Hepatocyte (in vitro differentiated cells): ENCODE results near the gene PLEKHM3. TPM values are rescaled to one million over a fixed set of nuclear protein-coding genes. Genes with fewer than 3 reads are reported as not detected.

Experiments used
- DNase-seq: peaks from one replicate; pipeline ENCODE4 v3.0.0-alpha.2; 2016; ENCODE audit warnings: low spot score
- H2AFZ ChIP-seq: fragments of 200-600 bp; sonication (generic); 2 replicates; pipeline ENCODE4 v1.6.0; 2016; ENCODE audit warnings: antibody characterized with exemption, mild to moderate bottlenecking
- H3K27ac ChIP-seq: fragments of 200-600 bp; sonication (generic); 2 replicates; pipeline ENCODE4 v1.5.1; 2016; ENCODE audit warnings: mild to moderate bottlenecking
- H3K27me3 ChIP-seq: fragments of 200-600 bp; sonication (generic); 2 replicates; pipeline ENCODE4 v1.6.1; 2016
- H3K36me3 ChIP-seq: fragments of 200-600 bp; sonication (generic); replicated peaks from 2 replicates; pipeline ENCODE4 v1.5.1; 2016; ENCODE audit warnings: low read depth; ENCODE audit not compliant: insufficient read depth
- H3K4me1 ChIP-seq: fragments of 200-600 bp; sonication (generic); 2 replicates; pipeline ENCODE4 v1.5.1; 2016; ENCODE audit warnings: mild to moderate bottlenecking, moderate library complexity; ENCODE audit not compliant: insufficient read depth
- H3K4me2 ChIP-seq: fragments of 200-600 bp; sonication (generic); 2 replicates; pipeline ENCODE4 v1.6.0; 2016
- H3K4me3 ChIP-seq: fragments of 200-600 bp; sonication (generic); 2 replicates; pipeline ENCODE4 v1.5.1; 2016; ENCODE audit warnings: mild to moderate bottlenecking
- H3K79me2 ChIP-seq: fragments of 200-600 bp; sonication (generic); 2 replicates; pipeline ENCODE4 v1.6.0; 2017; ENCODE audit warnings: mild to moderate bottlenecking
- H3K9me2 ChIP-seq: fragments of 200-600 bp; sonication (generic); replicated peaks from 2 replicates; pipeline ENCODE4 v1.6.0; 2017; ENCODE audit warnings: mild to moderate bottlenecking; ENCODE audit not compliant: insufficient read depth
- H3K9me3 ChIP-seq: fragments of 200-600 bp; sonication (generic); 2 replicates; pipeline ENCODE4 v1.5.1; 2016; ENCODE audit warnings: low read depth, mild to moderate bottlenecking
- H4K20me1 ChIP-seq: fragments of 200-600 bp; sonication (generic); 2 replicates; pipeline ENCODE4 v1.6.0; 2016; ENCODE audit warnings: mild to moderate bottlenecking; ENCODE audit not compliant: insufficient read depth, poor library complexity, severe bottlenecking
- EZH2 ChIP-seq: fragments of 200-600 bp; sonication (generic); IDR thresholded peaks from 2 replicates; pipeline ENCODE4 v1.6.1; 2016; ENCODE audit warnings: antibody characterized with exemption, mild to moderate bottlenecking, borderline replicate concordance
- EZH2phosphoT487 ChIP-seq: fragments of 200-600 bp; sonication (generic); IDR thresholded peaks from one replicate; pipeline ENCODE4 v1.6.1; 2018; ENCODE audit warnings: antibody characterized with exemption, mild to moderate bottlenecking, low read depth, moderate library complexity; ENCODE audit not compliant: unreplicated experiment, severe bottlenecking
- WGBS: methylation state at CpG from one replicate; pipeline ENCODE4 v1.1.6; 2016; ENCODE audit warnings: low lambda C conversion rate; ENCODE audit errors: missing lambda C conversion rate; 5-methylcytosine and 5-hydroxymethylcytosine counted together
- polyA plus RNA-seq: library from polyadenylated mRNA; unstranded; fragments of >200 nt; fragmentation: Nextera tagmentation; extraction: Ambion mirVana; gene quantifications from 2 replicates; pipeline ENCODE4 v1.2.1, GENCODE V29; 2016
- total RNA-seq: library from RNA; depleted of rRNA; stranded (reverse); fragments of >200 nt; gene quantifications from 2 replicates; pipeline ENCODE4 v1.2.3, GENCODE V29; 2014
- TF ChIP-seq, protein P1 (sequence below): fragments of 200-600 bp; sonication (generic); IDR thresholded peaks from 2 replicates; pipeline ENCODE4 v1.5.1; 2016; ENCODE audit warnings: antibody characterized with exemption, mild to moderate bottlenecking; ENCODE audit not compliant: poor library complexity

PLEKHM3 gene
- total and polyA plus RNA-seq, 2 experiments from 2014 or later = 4.2 to 11.1 TPM

DNA sequence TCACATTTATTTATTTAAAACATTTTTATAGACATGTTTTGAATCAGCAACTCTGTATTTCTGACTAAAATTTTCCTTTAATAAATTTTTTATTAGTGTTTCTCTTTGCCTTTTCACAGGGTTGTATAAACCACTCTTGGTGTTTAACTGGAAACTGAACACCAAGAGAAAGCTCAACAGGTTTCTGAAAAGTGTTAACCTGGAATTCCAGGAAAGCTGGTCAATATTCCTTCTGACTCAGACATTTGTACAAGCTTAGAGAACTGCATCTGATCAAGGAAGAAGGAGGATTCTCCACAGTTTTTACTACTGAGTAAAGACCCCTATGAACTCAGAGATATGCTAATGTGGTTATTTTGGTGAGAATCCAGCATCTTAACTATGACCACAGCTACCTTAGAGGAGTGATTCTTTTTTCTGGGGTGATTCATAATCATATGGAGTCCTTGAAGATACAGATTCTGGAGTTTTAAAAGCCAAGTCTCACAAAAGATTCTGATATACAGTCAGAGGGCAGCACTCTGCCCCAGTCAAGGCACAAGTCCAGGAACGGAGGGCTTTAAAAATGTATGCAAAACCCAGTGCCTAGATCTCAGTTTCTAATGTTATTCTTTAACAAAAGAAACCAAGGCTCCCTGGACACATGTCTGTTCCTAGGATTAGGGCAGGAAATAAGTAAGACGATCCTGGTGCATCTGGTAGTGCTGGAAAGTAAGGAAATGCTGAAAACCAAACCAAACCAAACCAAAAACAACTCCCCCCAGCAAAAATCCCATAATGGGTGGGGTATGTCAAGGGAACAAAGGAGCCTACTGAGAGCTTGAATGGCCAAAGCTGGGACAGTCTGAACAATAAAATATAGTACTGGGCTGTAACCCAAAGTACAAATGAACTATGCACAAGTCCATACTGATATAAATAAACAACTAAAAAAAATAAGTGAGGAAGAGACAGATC is 170.6 kb downstream of the PLEKHM3 start:
- Histone ChIP-seq H3K79me2 (no peaks in the 10 kb centered on the region), H3K27me3 (no peaks in the 10 kb centered on the region), H3K4me1 (no peaks in the 10 kb centered on the region), H3K4me3 (no peak overlapping the region), H4K20me1 (no peaks in the 10 kb centered on the region), H2AFZ (no peak overlapping the region), H3K36me3 (no peaks in the 10 kb centered on the region), H3K9me2 (no peaks in the 10 kb centered on the region), H3K9me3 (no peaks in the 10 kb centered on the region), H3K27ac (peak overlapping the region; percentile 6), H3K4me2 (no peak overlapping the region)
- no peak for TF ChIP-seq EZH2
- TF ChIP-seq, protein P1, sequence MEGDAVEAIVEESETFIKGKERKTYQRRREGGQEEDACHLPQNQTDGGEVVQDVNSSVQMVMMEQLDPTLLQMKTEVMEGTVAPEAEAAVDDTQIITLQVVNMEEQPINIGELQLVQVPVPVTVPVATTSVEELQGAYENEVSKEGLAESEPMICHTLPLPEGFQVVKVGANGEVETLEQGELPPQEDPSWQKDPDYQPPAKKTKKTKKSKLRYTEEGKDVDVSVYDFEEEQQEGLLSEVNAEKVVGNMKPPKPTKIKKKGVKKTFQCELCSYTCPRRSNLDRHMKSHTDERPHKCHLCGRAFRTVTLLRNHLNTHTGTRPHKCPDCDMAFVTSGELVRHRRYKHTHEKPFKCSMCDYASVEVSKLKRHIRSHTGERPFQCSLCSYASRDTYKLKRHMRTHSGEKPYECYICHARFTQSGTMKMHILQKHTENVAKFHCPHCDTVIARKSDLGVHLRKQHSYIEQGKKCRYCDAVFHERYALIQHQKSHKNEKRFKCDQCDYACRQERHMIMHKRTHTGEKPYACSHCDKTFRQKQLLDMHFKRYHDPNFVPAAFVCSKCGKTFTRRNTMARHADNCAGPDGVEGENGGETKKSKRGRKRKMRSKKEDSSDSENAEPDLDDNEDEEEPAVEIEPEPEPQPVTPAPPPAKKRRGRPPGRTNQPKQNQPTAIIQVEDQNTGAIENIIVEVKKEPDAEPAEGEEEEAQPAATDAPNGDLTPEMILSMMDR = no peak
- no peak for TF ChIP-seq EZH2phosphoT487
- DNase-seq = no peak
- WGBS = 42% methylated on average over 2 of the region's 2 CpGs

DNA sequence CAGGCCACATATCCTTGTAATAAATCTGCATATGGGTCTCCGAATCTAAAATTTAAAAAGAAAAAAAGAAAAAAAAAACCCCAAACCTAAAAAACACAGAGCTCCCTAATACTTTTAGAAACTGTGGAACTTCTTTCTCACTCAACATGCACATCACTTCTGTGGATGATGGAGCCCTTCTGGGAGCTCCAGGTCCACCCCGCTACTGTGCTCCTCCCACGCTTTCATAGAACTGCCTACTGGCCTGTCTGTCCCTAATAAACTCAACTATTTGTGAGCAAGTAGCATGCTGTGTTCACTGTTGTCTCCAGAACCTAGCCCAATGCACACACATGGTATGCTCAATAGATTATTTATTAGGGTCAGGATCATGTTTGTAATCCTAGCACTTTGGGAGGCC is 172.5 kb downstream of the PLEKHM3 start:
- DNase-seq = no peak
- H3K79me2 ChIP-seq = no peaks in the 10 kb centered on the region
- WGBS = 97% methylated on average over 3 of the region's 3 CpGs

DNA sequence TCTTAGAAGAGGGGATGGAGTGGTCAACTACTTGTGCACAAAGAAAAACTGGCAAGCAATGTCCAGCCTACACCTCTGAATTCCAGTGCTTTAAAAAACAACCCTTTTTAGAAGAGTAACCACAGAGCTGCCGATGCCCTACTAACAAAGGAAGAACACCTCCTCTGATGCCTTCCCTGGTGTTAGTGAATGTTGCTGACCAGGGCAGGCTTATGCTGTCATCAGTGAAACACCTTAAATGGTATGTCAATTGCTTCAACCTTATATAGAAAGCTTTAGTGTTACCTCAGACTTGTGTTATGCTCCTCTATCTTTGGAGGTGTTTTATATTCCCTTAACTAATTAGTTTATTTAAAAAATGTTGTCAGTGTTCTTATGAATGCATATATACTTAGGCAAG is 175.9 kb downstream of the PLEKHM3 start:
- Histone ChIP-seq H3K79me2 (no peaks in the 10 kb centered on the region), H3K9me3 (no peaks in the 10 kb centered on the region), H3K4me1 (peaks cover 25% of the 10 kb centered on the region), H3K9me2 (no peaks in the 10 kb centered on the region), H3K36me3 (no peaks in the 10 kb centered on the region), H3K27ac (peak overlapping the region; percentile 94), H4K20me1 (no peaks in the 10 kb centered on the region), H2AFZ (no peak overlapping the region), H3K27me3 (no peaks in the 10 kb centered on the region), H3K4me2 (no peak overlapping the region), H3K4me3 (no peak overlapping the region)
- TF ChIP-seq, protein P1 = no peak
- TF ChIP-seq EZH2 (no peak), EZH2phosphoT487 (no peak)
- WGBS = 72% methylated on average over 1 of the region's 1 CpG
- no peak for DNase-seq

More for the DNA sequence above, 172.5 kb downstream of the PLEKHM3 start:
- Histone ChIP-seq H3K9me2 (no peaks in the 10 kb centered on the region), H2AFZ (no peak overlapping the region), H3K4me2 (no peak overlapping the region), H3K27ac (no peak overlapping the region), H3K4me1 (peaks cover 5% of the 10 kb centered on the region), H3K4me3 (no peak overlapping the region), H3K27me3 (no peaks in the 10 kb centered on the region), H4K20me1 (no peaks in the 10 kb centered on the region), H3K36me3 (no peaks in the 10 kb centered on the region), H3K9me3 (no peaks in the 10 kb centered on the region)
- TF ChIP-seq, protein P1 = no peak
- TF ChIP-seq EZH2 = no peak
- no peak for TF ChIP-seq EZH2phosphoT487
